ENCODE results near the gene CCDC73. TPM values are rescaled to one million over a fixed set of nuclear protein-coding genes. Genes with fewer than 3 reads are reported as not detected.

Gene CCDC73
- total RNA-seq, 1 experiment from 2014 or later, result not detected

GRCh38 chr11:32555091-32555490 is 239.4 kb downstream of the CCDC73 start:
- Histone ChIP-seq H3K36me3 (ENCODE audit: low read depth) (no peaks in the 10 kb centered on the region), H3F3A (ENCODE audit: insufficient read depth, low read depth) (no peaks in the 10 kb centered on the region), H3K4me3 (no peak overlapping the region), H3K79me2 (ENCODE audit: low read depth) (no peaks in the 10 kb centered on the region), H4K20me1 (ENCODE audit: insufficient read depth) (no peaks in the 10 kb centered on the region), H3K4me1 (replicated peaks; ENCODE audit: insufficient read depth) (no peaks in the 10 kb centered on the region), H2AFZ (no peak overlapping the region), H3K9me2 (ENCODE audit: insufficient read depth) (no peaks in the 10 kb centered on the region), H3K27ac (no peak overlapping the region), H3K9me3 (ENCODE audit: insufficient read depth, low read depth) (no peaks in the 10 kb centered on the region), H3K4me2 (no peak overlapping the region), H3K27me3 (ENCODE audit: insufficient read depth, low read depth) (no peaks in the 10 kb centered on the region)
- intact Hi-C loops (cut with micrococcal nuclease; ENCODE audit: unreplicated experiment), result no loop called here
- no peak for DNase-seq
- POLR2A ChIA-PET (ENCODE audit: unreplicated experiment), result no interaction called here
- BruUV-seq (replicated peaks), result no TSS peak
- CTCF ChIA-PET, result no interaction called here
- no peak for TF ChIP-seq CTCF (conservative IDR thresholded peaks at IDR 0.05)
- TF ChIP-seq EZH2 (IDR thresholded peaks at IDR 0.05; ENCODE audit: low read depth), result no peak

Other genes starting within 250 kb of the CCDC73 start
- 322 and 357 TPM in 2 replicates for gene EIF3M, start 210.8 kb downstream of the CCDC73 start, total RNA-seq (2021)
- 11.5 and 11.9 TPM in 2 replicates for gene PRRG4, start 35.3 kb upstream of the CCDC73 start, total RNA-seq (2021)
- gene QSER1, start 98.1 kb upstream of the CCDC73 start, total RNA-seq (2021), result 39.6 and 60.2 TPM in 2 replicates
- gene DEPDC7, start 221.2 kb upstream of the CCDC73 start, total RNA-seq (2021), result 0.68 and 1.2 TPM in 2 replicates
- 8.1 and 10.3 TPM in 2 replicates for gene TCP11L1, start 244.9 kb upstream of the CCDC73 start, total RNA-seq (2021)